Stimulated activated naive CD8-positive, alpha-beta T cell treated with anti-CD3 and anti-CD28 coated beads, Interleukin-15, Interleukin-2, amounts not matched to agents 100 ng/mL and 50 ng/mL, for 24 hours (primary cell): Measurements from ENCODE around the gene RHOA.
"Not testable (repeated sequence)": the region's sequence is repeated elsewhere in the genome, so short reads cannot be mapped to it uniquely, and the experiment has no call there.

ENCODE experiments used
- H3K27ac Mint-ChIP-seq: one replicate; pipeline ENCODE4 v1.8.0; 2021; ENCODE audit warnings: mild to moderate bottlenecking, mixed read lengths
- H3K27me3 Mint-ChIP-seq: one replicate; pipeline ENCODE4 v1.8.0; 2021; ENCODE audit warnings: mixed read lengths
- H3K36me3 Mint-ChIP-seq: one replicate; pipeline ENCODE4 v1.8.0; 2021; ENCODE audit warnings: low read depth, mixed read lengths
- H3K4me1 Mint-ChIP-seq: one replicate; pipeline ENCODE4 v1.8.0; 2021; ENCODE audit warnings: low read depth, mixed read lengths
- H3K4me3 Mint-ChIP-seq: one replicate; pipeline ENCODE4 v1.8.0; 2021; ENCODE audit warnings: mild to moderate bottlenecking, mixed read lengths
- H3K9me3 Mint-ChIP-seq: one replicate; pipeline ENCODE4 v1.8.0; 2021; ENCODE audit warnings: mixed read lengths

The RHOA gene

GRCh38 chr3:49399461-49399860 is 12.3 kb downstream of the RHOA start:
- Mint-ChIP-seq H3K4me1 (peaks cover 73% of the 10 kb centered on the region), H3K4me3 (no peak overlapping the region), H3K36me3 (peaks cover 65% of the 10 kb centered on the region), H3K9me3 (no peaks in the 10 kb centered on the region), H3K27me3 (no peaks in the 10 kb centered on the region), H3K27ac (peak overlapping the region; percentile 36)

DNA sequence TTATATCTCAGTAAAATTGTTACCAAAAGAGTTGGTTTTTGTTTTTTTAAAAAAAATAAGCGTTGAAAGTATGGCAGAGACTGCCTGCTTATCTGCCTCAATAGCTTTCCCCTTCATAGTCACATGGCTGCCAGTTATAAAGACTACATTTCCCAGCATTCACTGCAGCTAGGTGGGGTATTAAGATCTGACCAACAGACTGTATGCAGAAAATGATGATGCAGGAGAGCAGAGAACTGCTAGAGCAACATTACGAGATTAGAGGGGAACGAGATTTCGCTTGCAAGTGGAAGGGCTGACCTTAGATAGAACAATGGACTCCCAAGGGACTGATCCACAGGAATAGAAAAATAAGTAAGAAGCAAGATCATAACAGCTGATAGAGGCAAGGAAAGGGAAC is 14.3 kb downstream of the RHOA start:
- Mint-ChIP-seq H3K9me3 (no peaks in the 10 kb centered on the region), H3K27ac (peak overlapping the region; percentile 8)

DNA sequence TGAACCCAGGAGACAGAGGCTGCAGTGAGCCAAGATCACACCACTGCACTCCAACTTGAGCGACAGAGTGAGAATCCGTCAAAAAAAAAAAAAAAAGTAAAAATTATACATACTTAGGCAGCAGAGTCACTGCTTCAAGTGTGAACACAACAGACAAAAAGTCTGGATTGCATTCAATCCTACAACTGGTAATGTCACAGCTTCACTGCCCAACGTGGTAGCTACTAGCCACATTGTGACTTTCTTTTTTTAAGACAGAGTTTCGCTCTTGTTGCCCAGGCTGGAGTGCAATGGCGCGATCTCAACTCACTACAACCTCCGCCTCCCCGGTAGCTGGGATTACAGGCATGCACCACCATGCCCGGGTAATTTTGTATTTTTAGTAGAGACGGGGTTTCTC is 20.5 kb downstream of the RHOA start:
- peaks cover 61% of the 10 kb centered on the region for H3K4me1 Mint-ChIP-seq
- H3K36me3 Mint-ChIP-seq: peaks cover 48% of the 10 kb centered on the region
- not testable (repeated sequence) for H3K9me3 Mint-ChIP-seq, H3K4me3 Mint-ChIP-seq, H3K27ac Mint-ChIP-seq, H3K27me3 Mint-ChIP-seq

More for the DNA sequence above, 14.3 kb downstream of the RHOA start:
- Mint-ChIP-seq H3K27me3 (no peaks in the 10 kb centered on the region), H3K4me3 (no peak overlapping the region), H3K4me1 (peaks cover 84% of the 10 kb centered on the region), H3K36me3 (peaks cover 64% of the 10 kb centered on the region)

DNA sequence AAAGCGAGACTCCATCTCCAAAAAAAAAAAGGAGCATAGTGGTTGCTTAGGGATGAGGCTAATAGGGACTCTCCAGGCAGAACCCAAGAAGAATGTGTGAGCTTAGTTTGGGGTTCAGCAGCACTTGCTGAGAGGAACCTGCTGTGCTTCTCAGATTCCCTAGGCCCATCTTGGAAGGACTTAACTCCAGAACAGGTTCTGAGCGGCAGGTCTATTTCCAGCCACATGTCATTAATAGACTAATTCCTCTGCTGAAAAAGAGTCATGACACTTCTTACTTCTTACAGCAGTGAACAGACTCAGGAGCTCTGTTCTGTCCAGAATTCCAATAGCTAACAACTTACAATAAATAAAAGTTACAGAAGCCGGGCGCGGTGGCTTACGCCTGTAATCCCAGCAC is 22.5 kb downstream of the RHOA start:
- Mint-ChIP-seq H3K27me3 (no peaks in the 10 kb centered on the region), H3K27ac (no peak overlapping the region), H3K4me1 (peaks cover 60% of the 10 kb centered on the region), H3K4me3 (no peak overlapping the region), H3K36me3 (peaks cover 37% of the 10 kb centered on the region), H3K9me3 (no peaks in the 10 kb centered on the region)

GRCh38 chr3:49388289-49388820 is 23.4 kb downstream of the RHOA start:
- Mint-ChIP-seq H3K4me3 (no peak overlapping the region), H3K9me3 (no peaks in the 10 kb centered on the region), H3K27ac (peak overlapping the region; percentile 31), H3K36me3 (peaks cover 41% of the 10 kb centered on the region), H3K4me1 (peaks cover 65% of the 10 kb centered on the region), H3K27me3 (no peaks in the 10 kb centered on the region)

- Mint-ChIP-seq H3K4me3 (no peak overlapping the region), H3K36me3 (peaks cover 36% of the 10 kb centered on the region), H3K9me3 (no peaks in the 10 kb centered on the region), H3K27me3 (no peaks in the 10 kb centered on the region), H3K4me1 (peaks cover 66% of the 10 kb centered on the region), H3K27ac (no peak overlapping the region)
These were observed 24.1 kb downstream of the RHOA start for GRCh38 chr3:49387721-49388120.

GRCh38 chr3:49386056-49386756 is 25.6 kb downstream of the RHOA start:
- H3K9me3 Mint-ChIP-seq: no peaks in the 10 kb centered on the region
- H3K4me1 Mint-ChIP-seq: peaks cover 64% of the 10 kb centered on the region
- no peaks in the 10 kb centered on the region for H3K27me3 Mint-ChIP-seq
- H3K27ac Mint-ChIP-seq: peak overlapping the region; percentile 38
- peaks cover 34% of the 10 kb centered on the region for H3K36me3 Mint-ChIP-seq
- no peak overlapping the region for H3K4me3 Mint-ChIP-seq

GRCh38 chr3:49385617-49386016 is 26.2 kb downstream of the RHOA start:
- H3K4me3 Mint-ChIP-seq: no peak overlapping the region
- peaks cover 63% of the 10 kb centered on the region for H3K4me1 Mint-ChIP-seq
- no peaks in the 10 kb centered on the region for H3K27me3 Mint-ChIP-seq
- peaks cover 34% of the 10 kb centered on the region for H3K36me3 Mint-ChIP-seq
- peak overlapping the region; percentile 38 for H3K27ac Mint-ChIP-seq
- no peaks in the 10 kb centered on the region for H3K9me3 Mint-ChIP-seq

GRCh38 chr3:49383387-49383786 is 28.4 kb downstream of the RHOA start:
- Mint-ChIP-seq H3K9me3 (peaks cover 6% of the 10 kb centered on the region), H3K27me3 (no peaks in the 10 kb centered on the region), H3K36me3 (peaks cover 47% of the 10 kb centered on the region), H3K4me3 (no peak overlapping the region), H3K27ac (no peak overlapping the region), H3K4me1 (peaks cover 69% of the 10 kb centered on the region)

DNA sequence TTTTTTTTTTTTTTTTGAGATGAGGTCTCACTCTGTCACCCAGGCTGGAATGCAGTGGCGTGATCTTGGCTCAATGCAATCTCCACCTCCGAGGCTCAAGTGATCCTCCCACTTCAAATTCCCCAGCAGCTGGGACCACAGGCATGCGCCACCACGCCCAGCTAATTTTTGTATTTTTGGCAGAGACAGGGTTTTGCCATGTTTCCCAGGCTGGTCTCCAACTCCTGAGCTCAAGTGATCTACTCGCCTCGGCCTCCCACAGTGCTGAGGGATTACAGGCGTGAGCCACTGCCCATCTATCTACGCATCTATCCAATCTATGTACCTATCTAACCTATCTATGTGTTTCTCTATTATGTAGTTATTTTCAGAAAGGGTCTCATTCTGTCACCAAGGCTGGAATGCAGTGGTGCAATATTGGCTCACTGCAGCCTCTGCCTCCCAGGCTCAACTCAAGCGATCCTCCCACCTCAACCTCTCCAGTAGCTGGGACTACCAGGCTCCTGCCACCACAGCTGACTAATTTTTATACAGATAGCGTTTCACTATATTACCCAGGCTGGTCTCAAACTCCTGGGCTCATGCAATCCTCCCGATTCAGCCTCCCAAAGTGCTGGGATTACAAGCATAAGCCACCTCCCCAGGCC is 33.4 kb downstream of the RHOA start:
- Mint-ChIP-seq H3K27ac (peak overlapping the region; percentile 78), H3K4me3 (no peak overlapping the region), H3K27me3 (no peaks in the 10 kb centered on the region), H3K9me3 (peaks cover 8% of the 10 kb centered on the region), H3K36me3 (peaks cover 49% of the 10 kb centered on the region), H3K4me1 (peaks cover 52% of the 10 kb centered on the region)

GRCh38 chr3:49377483-49377882 is 34.3 kb downstream of the RHOA start:
- H3K27me3 Mint-ChIP-seq: no peaks in the 10 kb centered on the region
- H3K36me3 Mint-ChIP-seq: peaks cover 56% of the 10 kb centered on the region
- peaks cover 43% of the 10 kb centered on the region for H3K4me1 Mint-ChIP-seq
- H3K27ac Mint-ChIP-seq: peak overlapping the region; percentile 84
- no peak overlapping the region for H3K4me3 Mint-ChIP-seq
- peaks cover 8% of the 10 kb centered on the region for H3K9me3 Mint-ChIP-seq

DNA sequence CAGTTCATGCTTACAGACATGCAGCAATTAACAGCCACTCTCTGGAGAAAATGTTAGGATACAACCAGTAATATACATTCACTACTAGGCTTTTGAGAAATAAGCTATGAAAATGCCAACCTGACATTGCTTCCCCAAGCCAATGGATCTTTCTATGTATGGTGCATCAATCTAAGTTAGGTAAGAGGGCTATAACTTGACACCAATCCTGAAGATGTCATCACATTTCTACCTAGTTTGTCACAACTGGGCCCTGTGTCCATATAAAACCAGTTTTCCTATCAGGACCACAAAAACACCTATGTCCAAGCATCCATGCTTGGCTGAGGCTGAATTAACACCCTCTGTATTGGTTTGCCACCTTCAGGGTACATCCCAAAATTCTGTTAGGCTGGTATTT is 39.8 kb downstream of the RHOA start:
- Mint-ChIP-seq H3K27me3 (no peaks in the 10 kb centered on the region), H3K4me3 (no peak overlapping the region), H3K4me1 (peaks cover 25% of the 10 kb centered on the region), H3K9me3 (no peaks in the 10 kb centered on the region), H3K27ac (no peak overlapping the region), H3K36me3 (peaks cover 56% of the 10 kb centered on the region)

- H3K4me3 Mint-ChIP-seq: no peak overlapping the region
- no peaks in the 10 kb centered on the region for H3K9me3 Mint-ChIP-seq
- peaks cover 67% of the 10 kb centered on the region for H3K36me3 Mint-ChIP-seq
- H3K4me1 Mint-ChIP-seq: peaks cover 18% of the 10 kb centered on the region
- H3K27ac Mint-ChIP-seq: peak overlapping the region; percentile 52
- no peaks in the 10 kb centered on the region for H3K27me3 Mint-ChIP-seq
These were observed 41.0 kb downstream of the RHOA start for GRCh38 chr3:49370585-49371290.

GRCh38 chr3:49362561-49362960 is 49.2 kb downstream of the RHOA start:
- Mint-ChIP-seq H3K36me3 (peaks cover 69% of the 10 kb centered on the region), H3K4me3 (no peak overlapping the region), H3K27me3 (no peaks in the 10 kb centered on the region), H3K4me1 (peaks cover 28% of the 10 kb centered on the region), H3K27ac (no peak overlapping the region), H3K9me3 (no peaks in the 10 kb centered on the region)

GRCh38 chr3:49359623-49360022 is 52.2 kb downstream of the RHOA start:
- H3K9me3 Mint-ChIP-seq: no peaks in the 10 kb centered on the region
- peaks cover 45% of the 10 kb centered on the region for H3K4me1 Mint-ChIP-seq
- H3K27me3 Mint-ChIP-seq: no peaks in the 10 kb centered on the region
- peak overlapping the region; percentile 95 for H3K27ac Mint-ChIP-seq
- H3K4me3 Mint-ChIP-seq: peak overlapping the region; percentile 97
- peaks cover 62% of the 10 kb centered on the region for H3K36me3 Mint-ChIP-seq
